GM12878 (cell line): ENCODE results near the gene VPS54. TPM values are rescaled to one million over a fixed set of nuclear protein-coding genes. Genes with fewer than 3 reads are reported as not detected.

Experiments
- ATAC-seq: fragments of 200-7000 bp; cut with Tn5 transposase; 3 replicates; pipeline ENCODE4 v1.9.1; 2020; ENCODE audit warnings: mild to moderate bottlenecking, moderate library complexity
- BruUV-seq: library from RNA; stranded (reverse); fragments of 400-500 nt; replicated peaks from 2 replicates; lab custom pipeline; 2021; lab: Mats Ljungman, UMichigan
- CTCF ChIA-PET: fragments of 300-600 bp; sonication (Branson Sonifier 250); formaldehyde crosslinking; extraction: SDS; loops from one replicate; lab custom pipeline; 2021; ENCODE audit warnings: inconsistent platforms; lab: Yijun Ruan, JAX
- POLR2A ChIA-PET: fragments of 350-600 bp; formaldehyde crosslinking; extraction: SDS; loops from one replicate; lab custom pipeline; 2021; ENCODE audit warnings: inconsistent platforms; lab: Charles Lee
- RAD21 ChIA-PET: fragments of 300-600 bp; sonication (Branson Sonifier 250); formaldehyde crosslinking; loops from one replicate; lab custom pipeline; 2023; ENCODE audit warnings: antibody characterized with exemption; ENCODE audit not compliant: unreplicated experiment; lab: Charles Lee
- SMC1A ChIA-PET: fragments of 300-600 bp; sonication (Branson Sonifier 250); formaldehyde crosslinking; loops from one replicate; lab custom pipeline; 2023; ENCODE audit not compliant: unreplicated experiment, uncharacterized antibody; lab: Charles Lee
- DNase-seq: peaks from one replicate; pipeline ENCODE4 v3.0.0-alpha.2; 2011; ENCODE audit warnings: low read depth, low spot score
- FAIRE-seq: peaks from 3 replicates; lab custom pipeline; 2011; peaks lifted over from hg19 to GRCh38; lab: Jason Lieb, UNC
- H2AFZ ChIP-seq: 2 replicates; pipeline ENCODE4 v1.6.0; 2011; ENCODE audit warnings: low read depth, low read length, control low read depth; ENCODE audit not compliant: control insufficient read depth
- H3K27ac ChIP-seq: 2 replicates; pipeline ENCODE4 v1.5.1; 2011; ENCODE audit warnings: control low read depth; ENCODE audit not compliant: control insufficient read depth, insufficient read depth
- H3K27me3 ChIP-seq, 2 experiments: replicated peaks in 1 of 2; 2 replicates each; pipeline versions ENCODE4 v1.6.0 to v1.6.1; 2011; ENCODE audit warnings: low read length in 1 of 2; ENCODE audit not compliant: control insufficient read depth in 2 of 2, insufficient read depth in 2 of 2
- H3K36me3 ChIP-seq, 2 experiments: 2 replicates each; pipeline ENCODE4 v1.5.1; 2011; ENCODE audit warnings: low read length in 1 of 2; ENCODE audit not compliant: control insufficient read depth in 2 of 2, insufficient read depth in 2 of 2
- H3K4me1 ChIP-seq: 2 replicates; pipeline ENCODE4 v1.6.1; 2011; ENCODE audit warnings: mild to moderate bottlenecking, low read length, moderate library complexity, mixed read lengths; ENCODE audit not compliant: control insufficient read depth, insufficient read depth
- H3K4me2 ChIP-seq: 2 replicates; pipeline ENCODE4 v1.6.0; 2011; ENCODE audit warnings: control low read depth; ENCODE audit not compliant: control insufficient read depth, insufficient read depth
- H3K4me3 ChIP-seq: fragments of 200-600 bp; sonication (generic); 2 replicates; pipeline ENCODE4 v1.5.1; 2016
- H3K79me2 ChIP-seq: 2 replicates; pipeline ENCODE4 v1.6.0; 2011; ENCODE audit warnings: low read length; ENCODE audit not compliant: control insufficient read depth, insufficient read depth
- H3K9ac ChIP-seq: 2 replicates; pipeline ENCODE4 v1.8.0; 2011; ENCODE audit warnings: low read length, control low read depth, mixed read lengths; ENCODE audit not compliant: control insufficient read depth, insufficient read depth
- H3K9me3 ChIP-seq: replicated peaks from 3 replicates; pipeline ENCODE4 v1.5.1; 2011; ENCODE audit warnings: mild to moderate bottlenecking, low read length; ENCODE audit not compliant: control insufficient read depth, insufficient read depth
- H4K20me1 ChIP-seq: 2 replicates; pipeline ENCODE4 v1.6.0; 2011; ENCODE audit not compliant: control insufficient read depth, insufficient read depth
- CBFB ChIP-seq: IDR thresholded peaks from 2 replicates; pipeline ENCODE4 v1.6.1; 2016; ENCODE audit warnings: antibody characterized with exemption, low read depth
- CHD4 ChIP-seq: fragments of 200-600 bp; sonication (generic); IDR thresholded peaks from 2 replicates; pipeline ENCODE4 v1.6.1; 2016; ENCODE audit warnings: mild to moderate bottlenecking
- E4F1 ChIP-seq: fragments of 450-650 bp; IDR thresholded peaks from 2 replicates; pipeline ENCODE4 v1.6.1; 2018; ENCODE audit warnings: borderline replicate concordance, mild to moderate bottlenecking; ENCODE audit not compliant: partially characterized antibody
- HDGF ChIP-seq: fragments of 450-650 bp; IDR thresholded peaks from 2 replicates; pipeline ENCODE4 v1.6.1; 2016; ENCODE audit warnings: antibody characterized with exemption
- MAX ChIP-seq: IDR thresholded peaks from 2 replicates; pipeline ENCODE4 v1.6.1; 2012; ENCODE audit warnings: low read depth, low read length, improper control_type of control experiment
- MEF2B ChIP-seq: fragments of 450-650 bp; IDR thresholded peaks from 2 replicates; pipeline ENCODE4 v1.6.1; 2018; ENCODE audit warnings: mild to moderate bottlenecking, moderate library complexity; ENCODE audit not compliant: partially characterized antibody, poor library complexity, severe bottlenecking
- NBN ChIP-seq: fragments of 450-650 bp; IDR thresholded peaks from 2 replicates; pipeline ENCODE4 v1.6.1; 2016
- RAD21 ChIP-seq: IDR thresholded peaks from 2 replicates; pipeline ENCODE4 v1.6.1; 2011; ENCODE audit warnings: mild to moderate bottlenecking, low read depth, low read length, moderate library complexity; ENCODE audit not compliant: insufficient read depth
- SIN3A ChIP-seq: IDR thresholded peaks from 2 replicates; pipeline ENCODE4 v1.6.1; 2012; ENCODE audit warnings: low read depth, low read length, improper control_type of control experiment
- TCF12 ChIP-seq: IDR thresholded peaks from 2 replicates; pipeline ENCODE4 v1.6.1; 2011; ENCODE audit warnings: low read depth, mild to moderate bottlenecking, low read length
- ZBTB11 ChIP-seq: fragments of 450-650 bp; formaldehyde crosslinking; IDR thresholded peaks from 2 replicates; pipeline ENCODE4 v1.5.0; 2022; ENCODE audit warnings: mild to moderate bottlenecking, missing genetic modification characterization
- ZNF622 ChIP-seq: fragments of 450-650 bp; IDR thresholded peaks from 2 replicates; pipeline ENCODE4 v1.6.1; 2017; ENCODE audit warnings: mild to moderate bottlenecking, inconsistent platforms
- ZNF687 ChIP-seq: fragments of 450-650 bp; IDR thresholded peaks from 2 replicates; pipeline ENCODE4 v1.6.1; 2017; ENCODE audit warnings: mild to moderate bottlenecking, moderate library complexity
- WGBS: methylation state at CpG from one replicate; pipeline ENCODE4 v1.1.6; 2016; ENCODE audit warnings: low lambda C conversion rate; ENCODE audit not compliant: insufficient replicate concordance, insufficient coverage; ENCODE audit errors: missing lambda C conversion rate; 5-methylcytosine and 5-hydroxymethylcytosine counted together
- in situ Hi-C: fragments of 300-500 bp; cut with MboI; formaldehyde crosslinking; loops from 9 replicates; pipeline ENCODE4 v1.14.3; 2018; ENCODE audit warnings: mixed read lengths
- intact Hi-C: fragments of 100-400 bp; cut with micrococcal nuclease; formaldehyde crosslinking; loops from one replicate; pipeline ENCODE4 v1.14.2; 2022; ENCODE audit not compliant: unreplicated experiment
- polyA plus RNA-seq, 11 experiments: library from polyadenylated mRNA; depleted of rRNA in 4 of 11; unstranded in 6 of 11; stranded (reverse) in 5 of 11; fragments of >200 nt; fragmentation: Nextera tagmentation in 4 of 11; fragmentation: Illumina TruSeq in 1 of 11; extraction: Ambion mirVana in 4 of 11; extraction: Trizol in 1 of 11; gene quantifications; 1 replicate in 1 of 11; 2 replicates in 10 of 11; pipeline versions ENCODE4 v1.2.1 to v1.2.3, GENCODE V29; 2011 to 2016; ENCODE audit warnings: inconsistent platforms in 2 of 11, missing spikeins in 2 of 11, low read depth in 1 of 11
- total RNA-seq, 4 experiments: library from RNA; depleted of rRNA in 3 of 4; stranded (reverse); fragments of >200 nt in 3 of 4; fragmentation: Illumina TruSeq in 1 of 4; extraction: Trizol in 1 of 4; gene quantifications; 2 replicates each; pipeline versions ENCODE4 v1.2.1 to v1.2.3, GENCODE V29; 2013 to 2021

The VPS54 gene
- total and polyA plus RNA-seq, 10 of the 15 experiments (the other 5 are each of a cell fraction or from before 2014, with no cell fraction given), result 1.6 to 16.2 (median 9.3) TPM

GRCh38 chr2:63886445-63886844 lies 132.8 kb downstream of the VPS54 start (continued):
- TF ChIP-seq NBN (no peak), RAD21 (no peak), E4F1 (no peak)

- intact Hi-C loops, result no loop called here
- FAIRE-seq, result no peak
- no peak for TF ChIP-seq MAX
- TF ChIP-seq ZNF622, result no peak
- no peak for TF ChIP-seq SIN3A
- no peak for TF ChIP-seq MEF2B
- no peak for TF ChIP-seq HDGF
- no peak for TF ChIP-seq CHD4
- TF ChIP-seq ZBTB11 (CRISPR knock-in tag), result no peak
- no peak for TF ChIP-seq TCF12
- no peak for TF ChIP-seq CBFB
- no peak for TF ChIP-seq ZNF687
Observed at GRCh38 chr2:63882395-63883105, 136.7 kb downstream of the VPS54 start.

More at GRCh38 chr2:63882395-63883105, 136.7 kb downstream of the VPS54 start:
- no peak for DNase-seq
- in situ Hi-C loops, result no loop called here
- H3K27me3 ChIP-seq, result no peaks in the 10 kb centered on the region
- H2AFZ ChIP-seq, result no peak overlapping the region
- H3K4me3 ChIP-seq, result no peak overlapping the region
- no peaks in the 10 kb centered on the region for H3K4me1 ChIP-seq
- no peaks in the 10 kb centered on the region for H3K9me3 ChIP-seq
- H3K36me3 ChIP-seq, result peaks cover 6 to 17% of the 10 kb centered on the region in 2 experiments
- CTCF ChIA-PET, result interaction anchor here (1.0 to 2.8 kb wide), 2 partner anchors 183 to 190 kb away, joined by 3 to 16 read pairs; no protein-coding TSS in a partner anchor
- 68% methylated on average over 3 of the region's 3 CpGs for WGBS
- RAD21 ChIA-PET, result no interaction called here
- no peak overlapping the region for H3K27ac ChIP-seq
- no peak overlapping the region for H3K9ac ChIP-seq
- H4K20me1 ChIP-seq, result no peaks in the 10 kb centered on the region
- no peaks in the 10 kb centered on the region for H3K79me2 ChIP-seq
- SMC1A ChIA-PET, result interaction anchor here (1.4 kb wide), 1 partner anchor 21 kb away, joined by 5 read pairs; no protein-coding TSS in a partner anchor
- POLR2A ChIA-PET, result no interaction called here
- ATAC-seq, result no peak
- H3K4me2 ChIP-seq, result no peak overlapping the region
- BruUV-seq, result no TSS peak
